Right lobe of liver (tissue), 4 donors: ENCODE measurements around the gene GPC5.

Experiments used
- POLR2A ChIP-seq: fragments of 450-650 bp; IDR thresholded peaks from one replicate; pipeline ENCODE4 v1.6.1; 2017; ENCODE audit warnings: antibody characterized with exemption, mild to moderate bottlenecking
- TF ChIP-seq, protein P1 (sequence below), 4 donors: fragments of 200-600 bp in 3 of 4; fragments of 450-650 bp in 1 of 4; IDR thresholded peaks; one replicate each; pipeline versions ENCODE4 v1.5.1 to v1.8.0; 2016 to 2022; ENCODE audit warnings: antibody characterized with exemption in 4 of 4, mild to moderate bottlenecking in 2 of 4
- donor health status: DM: no; HTN: no; CAD: no.
- donor health status: DM: no; HTN: no; CAD: no.
- donor health status: DM: no; HTN: yes; CAD: no.

DNA sequence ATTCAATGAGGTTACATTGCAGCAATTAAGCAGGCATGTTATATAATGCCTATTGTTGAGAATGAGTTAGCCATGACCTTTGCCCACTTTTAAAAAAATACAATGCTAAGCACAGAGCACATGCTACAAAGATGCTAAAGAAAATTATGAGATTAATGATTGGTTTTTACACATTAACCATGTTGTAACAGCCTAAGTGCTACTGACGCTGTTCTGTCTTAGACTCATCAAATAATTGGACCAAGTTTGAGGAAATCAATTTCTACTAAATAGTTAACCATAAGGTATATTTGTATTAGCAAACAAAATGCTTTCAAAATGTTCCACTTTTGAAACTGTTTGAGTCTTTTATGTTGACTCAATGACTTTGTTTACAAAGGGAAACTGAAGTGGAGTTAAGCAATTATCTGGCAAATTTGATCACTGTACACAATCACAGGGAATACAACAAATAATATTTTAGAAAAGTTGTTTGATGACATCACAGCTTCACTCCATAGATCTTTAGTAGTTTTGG lies 36.6 kb upstream of the GPC5 start:
- TF ChIP-seq, protein P1, sequence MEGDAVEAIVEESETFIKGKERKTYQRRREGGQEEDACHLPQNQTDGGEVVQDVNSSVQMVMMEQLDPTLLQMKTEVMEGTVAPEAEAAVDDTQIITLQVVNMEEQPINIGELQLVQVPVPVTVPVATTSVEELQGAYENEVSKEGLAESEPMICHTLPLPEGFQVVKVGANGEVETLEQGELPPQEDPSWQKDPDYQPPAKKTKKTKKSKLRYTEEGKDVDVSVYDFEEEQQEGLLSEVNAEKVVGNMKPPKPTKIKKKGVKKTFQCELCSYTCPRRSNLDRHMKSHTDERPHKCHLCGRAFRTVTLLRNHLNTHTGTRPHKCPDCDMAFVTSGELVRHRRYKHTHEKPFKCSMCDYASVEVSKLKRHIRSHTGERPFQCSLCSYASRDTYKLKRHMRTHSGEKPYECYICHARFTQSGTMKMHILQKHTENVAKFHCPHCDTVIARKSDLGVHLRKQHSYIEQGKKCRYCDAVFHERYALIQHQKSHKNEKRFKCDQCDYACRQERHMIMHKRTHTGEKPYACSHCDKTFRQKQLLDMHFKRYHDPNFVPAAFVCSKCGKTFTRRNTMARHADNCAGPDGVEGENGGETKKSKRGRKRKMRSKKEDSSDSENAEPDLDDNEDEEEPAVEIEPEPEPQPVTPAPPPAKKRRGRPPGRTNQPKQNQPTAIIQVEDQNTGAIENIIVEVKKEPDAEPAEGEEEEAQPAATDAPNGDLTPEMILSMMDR (IDR thresholded peaks at IDR 0.05) = no peak
- TF ChIP-seq POLR2A = no peak
